ENCODE results near the gene PDZD7.

PDZD7 gene

GRCh38 chr10:101001659-101002035 is 29.3 kb downstream of the PDZD7 start:
- no peak for DNase-seq (ENCODE audit: low spot score)

- peak; percentile 92 for DNase-seq (ENCODE audit: low spot score)
Measured at GRCh38 chr10:101000915-101001658, 29.8 kb downstream of the PDZD7 start.

GRCh38 chr10:101000127-101000914 is 30.6 kb downstream of the PDZD7 start:
- peak; percentile 54 for DNase-seq (ENCODE audit: low spot score)

GRCh38 chr10:100999742-101000126 is 31.2 kb downstream of the PDZD7 start, which contains the start of gene LZTS2:
LZTS2 (plus strand) TSS chr10:100999808; CDS start chr10:101002539, 2,731 bp downstream.
- no peak for DNase-seq (ENCODE audit: low spot score)

- DNase-seq (ENCODE audit: low spot score): peak; percentile 94
Measured at GRCh38 chr10:100998991-100999741, 31.8 kb downstream of the PDZD7 start.

- DNase-seq (ENCODE audit: low spot score): peak; percentile 93
Measured at GRCh38 chr10:100998183-100998990, 32.5 kb downstream of the PDZD7 start.

- DNase-seq (ENCODE audit: low spot score): peak; percentile 94
Measured at GRCh38 chr10:100997360-100998182, 33.4 kb downstream of the PDZD7 start.

- DNase-seq (ENCODE audit: low spot score): peak; percentile 75
Measured at GRCh38 chr10:100996678-100997359, 34.1 kb downstream of the PDZD7 start.

- no peak for DNase-seq (ENCODE audit: low spot score)
Measured at GRCh38 chr10:100995181-100995580, 35.7 kb downstream of the PDZD7 start.

- DNase-seq (ENCODE audit: low spot score): peak; percentile 70
Measured at GRCh38 chr10:100993986-100994708, 36.8 kb downstream of the PDZD7 start.

GRCh38 chr10:100989088-100989487 is 41.8 kb downstream of the PDZD7 start:
- DNase-seq (ENCODE audit: low spot score): no peak

GRCh38 chr10:100988166-100988565 is 42.8 kb downstream of the PDZD7 start:
- no peak for DNase-seq (ENCODE audit: low spot score)

- no peak for DNase-seq (ENCODE audit: low spot score)
Measured at GRCh38 chr10:100987685-100988049, 43.3 kb downstream of the PDZD7 start.

- DNase-seq (ENCODE audit: low spot score): peak; percentile 93
Measured at GRCh38 chr10:100986952-100987684, 43.8 kb downstream of the PDZD7 start, which contains the start of the genes MRPL43 and TWNK. MRPL43 (minus strand) TSS chr10:100987497; CDS start chr10:100987443, 54 bp downstream. TWNK (plus strand) TSS chr10:100987543; CDS start chr10:100988211, 668 bp downstream.

GRCh38 chr10:100986623-100986951 is 44.3 kb downstream of the PDZD7 start:
- DNase-seq (ENCODE audit: low spot score): no peak

GRCh38 chr10:100985336-100985735 is 45.6 kb downstream of the PDZD7 start:
- no peak for DNase-seq (ENCODE audit: low spot score)

GRCh38 chr10:100984672-100985177 is 46.2 kb downstream of the PDZD7 start:
- no peak for DNase-seq (ENCODE audit: low spot score)

GRCh38 chr10:100983868-100984671 is 46.9 kb downstream of the PDZD7 start:
- no peak for DNase-seq (ENCODE audit: low spot score)
